ENCODE data around the gene LRMDA.

LRMDA gene

GRCh38 chr10:75402486-75403143 lies 28.8 kb upstream of the LRMDA start:
- peak; percentile 88 for DNase-seq

DNA sequence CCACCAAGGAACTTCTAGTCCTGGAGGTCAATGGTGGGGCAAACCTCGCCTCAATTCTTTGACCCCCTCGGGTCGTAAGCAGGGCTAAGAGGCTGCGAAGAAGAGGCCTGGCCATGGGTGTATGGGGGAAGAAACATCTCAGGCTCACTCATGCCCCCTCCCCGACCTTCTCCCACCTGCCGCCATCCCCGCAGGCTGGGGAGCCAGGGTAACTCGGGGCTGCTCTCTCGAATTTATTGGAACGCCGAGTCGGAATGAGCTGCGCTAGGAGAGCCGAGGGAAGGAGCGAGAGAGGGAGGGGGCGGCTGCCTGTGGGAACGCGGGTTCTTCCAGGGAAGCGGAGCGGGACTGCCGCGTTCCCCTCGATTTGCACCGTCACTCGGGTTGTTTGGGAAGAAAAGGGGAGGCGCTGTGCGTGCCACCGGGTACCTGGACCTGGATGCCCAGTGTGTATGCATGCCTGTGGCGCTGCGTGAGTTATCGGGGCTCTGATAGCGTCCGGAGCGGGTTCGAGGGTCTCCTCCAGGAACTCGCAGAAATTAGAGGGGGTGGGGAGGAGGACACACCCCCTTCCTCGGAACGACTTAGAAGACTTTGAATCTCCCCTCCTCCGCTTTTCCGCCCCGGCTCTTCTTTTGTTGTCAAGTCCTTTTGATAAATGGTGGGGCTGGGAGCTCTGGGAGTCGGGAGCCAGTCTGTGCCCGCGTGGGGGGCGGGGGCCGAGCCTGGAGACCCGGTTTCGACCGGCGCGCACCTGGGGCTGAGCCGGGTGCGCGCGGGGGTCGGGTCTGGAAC lies 28.1 kb upstream of the LRMDA start:
- peak; percentile 44 for DNase-seq

- peak; percentile 61 for DNase-seq
Measured at GRCh38 chr10:75403939-75404814, 27.2 kb upstream of the LRMDA start.

- peak; percentile 87 for DNase-seq
Measured at GRCh38 chr10:75404815-75405597, 26.4 kb upstream of the LRMDA start.

DNA sequence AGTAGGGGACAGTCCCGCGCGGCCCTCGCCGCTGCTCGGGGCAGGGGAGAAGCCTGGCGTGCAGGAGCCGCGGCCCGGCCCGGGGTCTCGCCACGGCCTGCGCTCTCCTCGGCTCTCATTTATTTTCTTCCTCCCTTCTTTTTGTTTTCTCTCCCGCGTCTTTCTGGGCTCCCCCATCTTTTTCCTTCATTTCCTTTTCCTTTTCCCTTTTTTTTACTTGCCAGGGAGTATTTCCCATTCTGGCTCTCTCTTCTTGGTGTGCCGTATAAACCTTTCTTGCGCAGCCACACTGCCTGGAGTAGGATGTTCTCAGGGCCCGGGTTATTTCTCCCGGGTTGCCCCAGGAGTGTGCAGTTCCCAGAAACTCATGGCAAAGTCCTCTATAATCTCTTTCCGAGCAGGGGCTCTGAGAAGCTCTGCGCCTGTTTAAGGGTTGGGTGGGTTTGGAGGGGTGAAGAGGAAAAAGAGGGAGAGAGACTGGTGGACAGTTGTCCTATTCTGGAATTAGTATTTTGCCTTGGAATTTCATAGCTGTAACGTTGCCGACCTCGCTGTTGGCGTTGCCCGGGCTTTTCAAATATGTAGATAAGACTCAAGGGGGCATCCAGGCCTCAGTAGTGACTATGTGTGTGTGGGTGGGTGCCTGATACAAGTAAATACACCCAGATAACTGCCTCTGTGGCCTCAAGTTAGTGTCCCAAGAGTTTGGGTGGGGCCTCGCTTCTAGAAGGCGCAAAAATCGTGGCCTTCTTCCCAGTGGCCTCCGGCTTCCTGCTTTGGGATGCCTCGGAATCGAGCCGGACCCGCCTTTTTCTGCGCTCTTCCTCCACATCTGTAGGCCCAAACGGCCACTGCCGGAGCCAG lies 25.6 kb upstream of the LRMDA start:
- DNase-seq = peak; percentile 67

- DNase-seq = peak; percentile 62
Measured at GRCh38 chr10:75406462-75407223, 24.8 kb upstream of the LRMDA start.

- peak; percentile 33 for DNase-seq
Measured at GRCh38 chr10:75407224-75407712, 24.2 kb upstream of the LRMDA start.

DNA sequence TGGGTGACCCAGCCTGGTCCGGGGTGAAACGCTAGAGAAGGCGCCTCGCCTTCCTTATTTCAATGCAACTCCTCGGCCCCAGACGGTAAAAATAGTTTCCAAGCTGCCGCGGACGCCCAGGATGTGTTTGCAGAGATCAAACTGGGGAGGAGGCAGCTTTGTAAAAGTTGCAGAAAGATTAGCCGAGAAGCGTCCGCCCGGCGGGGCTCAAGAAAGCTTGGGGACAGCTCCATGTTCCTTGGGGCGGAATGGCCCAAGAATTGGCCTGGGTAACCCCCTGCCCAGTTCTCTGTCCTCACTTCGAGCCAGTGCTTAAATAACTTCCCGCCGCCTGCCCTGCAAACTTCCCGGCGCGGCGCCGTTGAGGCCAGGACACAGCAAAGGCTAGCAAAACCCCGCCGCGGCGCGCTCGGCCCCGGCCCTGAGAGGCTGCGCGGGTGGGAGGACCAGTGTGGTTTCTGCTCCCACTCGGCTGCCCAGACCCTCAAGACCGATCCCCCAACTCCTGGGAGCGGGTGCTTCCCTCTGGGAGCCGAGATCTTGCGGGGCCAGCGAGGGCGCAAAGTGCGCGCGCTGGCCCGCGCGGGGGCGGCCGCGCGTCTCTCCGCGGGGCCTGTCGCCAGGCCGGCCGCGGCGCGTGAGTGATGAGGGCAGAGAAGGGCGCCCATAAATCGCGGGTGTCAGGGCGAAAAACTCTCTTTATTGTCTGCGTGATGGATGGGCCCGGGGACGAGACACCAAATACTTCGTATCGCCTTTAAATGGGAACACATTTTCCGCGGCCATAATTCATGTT lies 23.5 kb upstream of the LRMDA start:
- DNase-seq = no peak

- DNase-seq = peak; percentile 51
Measured at GRCh38 chr10:75408509-75408875, 22.9 kb upstream of the LRMDA start.

DNA sequence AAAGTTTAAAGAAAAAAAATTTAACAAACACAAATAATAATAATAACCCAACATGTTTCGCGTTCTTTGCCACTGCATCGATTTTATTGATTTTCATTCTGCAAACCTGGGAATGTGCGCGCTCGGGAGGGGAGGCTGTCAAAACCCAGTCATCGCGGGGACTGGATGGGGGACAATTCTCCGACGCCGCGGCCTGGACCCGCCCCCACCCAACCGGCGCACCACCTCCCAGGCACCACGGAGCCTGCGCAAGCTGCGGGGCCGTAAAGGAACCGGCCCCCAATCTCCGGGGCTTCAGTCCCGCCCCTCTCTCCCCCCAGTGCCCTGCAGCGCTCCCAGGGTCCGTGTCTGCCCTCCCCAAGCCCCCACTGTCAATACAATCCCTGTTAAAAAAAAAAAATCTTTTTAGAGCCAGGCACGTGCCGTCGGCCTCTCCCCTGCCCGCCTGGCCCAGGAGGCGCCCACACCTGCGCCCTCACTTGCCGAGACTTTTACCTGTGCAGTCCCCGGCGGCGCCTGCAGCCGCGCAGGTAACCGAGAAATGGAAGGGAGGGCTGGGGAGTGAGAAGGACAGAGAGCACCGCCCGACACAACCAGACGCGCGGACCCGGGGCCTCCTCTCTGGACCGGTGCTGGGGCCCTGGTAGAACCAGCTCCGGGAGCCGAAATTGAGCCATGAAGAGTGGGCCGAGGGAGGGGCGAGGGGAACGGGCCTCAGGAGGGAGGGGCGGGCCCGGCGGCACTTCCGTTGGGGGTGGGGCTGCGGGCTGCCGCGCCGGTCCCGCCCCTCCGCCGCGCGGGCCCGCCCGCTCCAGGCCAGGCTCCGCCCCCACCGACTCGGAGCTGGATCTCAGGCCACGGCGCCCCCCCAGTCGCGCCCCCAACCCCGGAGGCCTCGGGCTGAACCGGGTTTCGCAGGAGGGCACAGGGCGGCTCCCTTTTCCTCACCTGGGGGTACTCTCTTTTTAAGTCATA lies 22.2 kb upstream of the LRMDA start:
- DNase-seq = peak; percentile 77

DNA sequence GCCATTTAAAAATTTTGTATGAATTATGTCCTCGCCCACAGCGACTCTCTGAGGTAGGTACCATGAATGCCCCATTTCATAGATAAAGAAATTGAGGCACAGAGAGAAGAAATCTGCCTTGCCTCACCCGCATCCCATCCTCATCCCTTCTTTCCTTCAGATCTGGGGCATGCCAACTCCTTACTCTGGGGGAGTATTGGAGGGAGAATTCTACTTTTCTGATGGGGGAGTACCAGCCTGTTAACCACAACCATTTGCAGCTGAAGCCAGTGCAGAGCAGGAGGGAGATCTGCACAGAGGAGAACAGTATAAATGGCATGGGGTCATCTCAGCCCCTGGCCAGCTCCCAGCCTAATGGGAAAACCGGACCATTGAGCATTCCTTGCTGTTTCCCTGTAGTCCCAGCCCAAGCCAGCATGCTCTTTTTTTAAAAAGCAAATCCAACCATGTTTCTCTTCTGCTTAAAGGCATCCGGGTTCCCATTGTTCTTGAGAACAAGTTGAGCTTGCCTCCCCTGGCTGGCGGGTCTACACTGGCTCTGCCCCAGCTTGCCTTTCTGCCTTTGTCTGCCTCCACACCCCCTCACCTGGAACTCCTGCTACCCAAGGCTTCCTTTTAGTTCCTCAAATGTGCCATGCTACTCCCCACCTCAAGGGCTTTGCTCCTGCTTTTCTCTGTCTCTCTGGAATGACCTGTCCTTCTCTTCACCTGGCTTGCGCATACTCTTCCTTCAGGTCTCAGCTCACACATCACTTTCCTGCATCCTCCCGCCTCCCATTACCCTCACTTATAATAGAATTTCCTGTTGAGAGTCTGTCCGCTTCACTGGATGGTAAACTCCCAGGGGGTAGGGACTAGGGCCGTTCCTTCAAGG lies 21.1 kb upstream of the LRMDA start:
- DNase-seq = no peak

DNA sequence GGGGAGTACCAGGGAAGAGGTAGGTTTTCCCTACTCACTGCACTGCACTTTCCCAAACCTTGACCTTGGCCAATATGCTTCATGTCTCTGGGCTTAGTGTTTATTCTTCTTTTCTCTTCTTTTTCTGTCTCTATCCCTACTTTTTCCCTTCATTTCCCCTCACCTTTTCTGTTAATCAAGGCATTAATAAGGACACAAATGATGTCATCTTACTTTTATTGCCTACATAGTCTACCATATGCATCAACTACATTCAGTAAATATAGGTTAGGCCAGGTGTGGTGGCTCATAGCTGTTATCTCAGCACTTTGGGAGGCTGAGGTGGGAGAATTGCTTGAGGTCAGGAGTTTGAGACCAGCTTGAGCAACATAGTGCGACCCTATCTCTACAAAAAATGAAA lies 16.9 kb upstream of the LRMDA start:
- DNase-seq = no peak

DNA sequence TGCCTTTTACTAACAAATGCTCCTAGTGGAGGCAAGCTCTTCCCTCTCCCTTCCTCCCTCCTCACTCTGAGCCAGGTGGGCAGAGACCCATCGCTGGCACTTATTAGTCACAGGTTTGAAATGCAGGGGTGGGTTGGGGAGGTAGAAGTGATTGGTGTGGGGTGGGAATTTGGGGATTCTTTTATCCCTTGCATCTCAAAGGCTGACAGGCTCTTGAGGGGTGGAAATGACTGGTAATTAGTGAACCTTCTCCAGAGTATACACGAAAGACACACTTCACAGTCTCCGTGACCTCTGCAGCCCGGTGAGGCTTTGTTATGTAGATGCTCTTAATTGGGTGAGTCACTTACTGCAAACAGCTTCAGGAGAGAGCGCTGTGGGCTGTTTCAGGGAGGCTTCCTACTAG lies 13.9 kb upstream of the LRMDA start:
- DNase-seq = no peak

- no peak for DNase-seq
Measured at GRCh38 chr10:75418293-75418692, 13.1 kb upstream of the LRMDA start.

GRCh38 chr10:75418712-75419111 lies 12.7 kb upstream of the LRMDA start:
- no peak for DNase-seq

DNA sequence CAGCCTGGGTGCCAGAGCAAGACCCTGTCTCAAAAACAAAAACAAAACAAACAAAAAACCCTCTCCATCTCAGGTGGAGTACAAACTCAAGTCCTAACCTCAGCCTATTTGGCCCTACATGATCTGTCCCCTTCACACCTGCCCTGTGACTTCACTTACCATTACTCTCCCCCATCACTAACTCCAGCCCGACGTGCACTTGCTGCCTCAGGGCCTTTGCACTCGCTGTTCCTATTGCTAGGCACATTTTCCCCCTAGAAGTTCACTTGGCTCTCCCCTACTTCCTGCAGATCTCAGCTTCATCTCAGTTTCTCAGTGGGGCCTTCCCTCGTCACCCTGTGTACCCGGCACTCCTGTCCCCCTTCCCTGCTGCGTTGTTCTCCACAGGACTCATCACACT lies 8.5 kb upstream of the LRMDA start:
- no peak for DNase-seq

DNA sequence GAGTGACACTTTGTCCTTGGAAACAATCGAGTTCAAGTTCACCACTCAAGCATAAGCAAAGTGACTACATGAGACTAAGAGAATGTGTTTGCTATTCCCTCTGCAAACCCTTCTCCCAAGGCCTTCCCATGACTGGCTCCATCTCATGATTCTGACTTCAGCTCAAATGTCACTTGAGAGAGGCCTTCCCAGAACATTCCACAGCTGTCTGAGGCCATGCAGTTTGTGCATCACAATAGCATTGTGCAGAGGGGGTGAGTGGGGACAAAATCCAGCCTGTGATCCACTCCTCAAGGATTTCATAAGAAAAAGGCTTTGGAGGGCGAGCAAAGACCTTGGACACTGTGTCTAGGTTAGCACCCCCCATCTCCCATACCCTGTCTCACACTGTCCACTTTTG lies 6.9 kb upstream of the LRMDA start:
- no peak for DNase-seq
